Astrocyte of the cerebellum (primary cell): Measurements from ENCODE around the gene ADGRD1.

Experiments used
- DNase-seq: peaks from one replicate; pipeline ENCODE4 v3.0.0-alpha.2; 2011; ENCODE audit warnings: low read depth
- H3K4me3 ChIP-seq: 2 replicates; pipeline ENCODE4 v1.5.1; 2011; ENCODE audit warnings: mild to moderate bottlenecking, low read depth, low read length, moderate library complexity
- in situ Hi-C: cut with HindIII; loops from 2 replicates; pipeline ENCODE4 v1.10.0; 2017; ENCODE audit warnings: low sequenced_read_pairs
- TF ChIP-seq, protein P1 (sequence below): IDR thresholded peaks from 2 replicates; pipeline ENCODE4 v1.5.1; 2012; ENCODE audit warnings: low read length, low read depth, moderate library complexity, mild to moderate bottlenecking; ENCODE audit errors: missing control alignments

Gene ADGRD1

GRCh38 chr12:131138638-131139362 is 185.1 kb downstream of the ADGRD1 start:
- TF ChIP-seq, protein P1, sequence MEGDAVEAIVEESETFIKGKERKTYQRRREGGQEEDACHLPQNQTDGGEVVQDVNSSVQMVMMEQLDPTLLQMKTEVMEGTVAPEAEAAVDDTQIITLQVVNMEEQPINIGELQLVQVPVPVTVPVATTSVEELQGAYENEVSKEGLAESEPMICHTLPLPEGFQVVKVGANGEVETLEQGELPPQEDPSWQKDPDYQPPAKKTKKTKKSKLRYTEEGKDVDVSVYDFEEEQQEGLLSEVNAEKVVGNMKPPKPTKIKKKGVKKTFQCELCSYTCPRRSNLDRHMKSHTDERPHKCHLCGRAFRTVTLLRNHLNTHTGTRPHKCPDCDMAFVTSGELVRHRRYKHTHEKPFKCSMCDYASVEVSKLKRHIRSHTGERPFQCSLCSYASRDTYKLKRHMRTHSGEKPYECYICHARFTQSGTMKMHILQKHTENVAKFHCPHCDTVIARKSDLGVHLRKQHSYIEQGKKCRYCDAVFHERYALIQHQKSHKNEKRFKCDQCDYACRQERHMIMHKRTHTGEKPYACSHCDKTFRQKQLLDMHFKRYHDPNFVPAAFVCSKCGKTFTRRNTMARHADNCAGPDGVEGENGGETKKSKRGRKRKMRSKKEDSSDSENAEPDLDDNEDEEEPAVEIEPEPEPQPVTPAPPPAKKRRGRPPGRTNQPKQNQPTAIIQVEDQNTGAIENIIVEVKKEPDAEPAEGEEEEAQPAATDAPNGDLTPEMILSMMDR = no peak
- in situ Hi-C loops = no loop called here
- DNase-seq = no peak
- no peak overlapping the region for H3K4me3 ChIP-seq

GRCh38 chr12:131139363-131140068 is 185.8 kb downstream of the ADGRD1 start:
- in situ Hi-C loops = no loop called here
- no peak overlapping the region for H3K4me3 ChIP-seq
- TF ChIP-seq, protein P1 = no peak
- no peak for DNase-seq

DNA sequence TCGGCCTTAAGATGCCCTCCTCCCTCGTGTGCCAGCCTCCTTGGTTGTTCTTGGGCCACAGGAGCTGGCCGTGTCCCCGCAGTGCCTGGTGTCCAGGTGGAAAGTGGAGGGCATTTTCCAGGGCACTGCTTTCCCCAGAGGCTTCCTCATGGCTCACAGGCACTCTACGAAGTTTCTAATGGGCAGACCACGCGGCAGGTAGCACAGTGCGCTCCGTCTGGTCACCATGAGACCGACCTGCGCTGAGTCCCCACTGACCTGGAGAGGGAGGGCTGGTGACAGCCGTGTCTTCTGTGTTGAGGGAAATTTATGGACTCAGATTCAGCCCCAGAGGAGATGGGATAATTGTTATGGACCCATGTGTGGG is 186.3 kb downstream of the ADGRD1 start:
- in situ Hi-C loops = no loop called here
- H3K4me3 ChIP-seq = no peak overlapping the region
- TF ChIP-seq, protein P1 = no peak
- no peak for DNase-seq

GRCh38 chr12:131140697-131141096 is 187.0 kb downstream of the ADGRD1 start:
- TF ChIP-seq, protein P1 = no peak
- no peak overlapping the region for H3K4me3 ChIP-seq
- DNase-seq = no peak
- in situ Hi-C loops = no loop called here

DNA sequence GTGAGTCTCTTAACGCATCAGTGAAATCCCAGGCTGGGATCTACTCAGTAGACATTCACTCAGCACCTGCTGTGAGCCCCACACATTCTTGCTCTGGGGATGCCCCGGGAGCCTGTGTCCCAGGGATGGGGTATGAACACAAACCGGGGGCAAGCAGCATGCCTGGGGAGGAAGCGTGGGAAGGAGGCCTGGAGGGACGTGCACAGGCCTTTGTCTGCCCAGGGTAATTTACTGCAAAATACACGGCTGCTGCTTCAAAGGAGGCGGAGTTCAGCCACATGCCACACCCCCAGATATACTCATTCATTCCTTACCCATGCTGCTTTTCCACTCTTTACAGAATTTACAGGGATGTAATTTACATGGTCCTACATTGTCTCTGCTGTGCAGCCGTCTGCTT is 187.8 kb downstream of the ADGRD1 start:
- H3K4me3 ChIP-seq = no peak overlapping the region
- TF ChIP-seq, protein P1 = no peak
- in situ Hi-C loops = no loop called here
- DNase-seq = no peak

- no peak overlapping the region for H3K4me3 ChIP-seq
- DNase-seq = no peak
- in situ Hi-C loops = no loop called here
- TF ChIP-seq, protein P1 = no peak
Measured at GRCh38 chr12:131142891-131143657, 189.4 kb downstream of the ADGRD1 start.
